GM12874 (cell line): ENCODE data around the gene MICALL1.

Source experiments
- CTCF ChIP-seq: IDR thresholded peaks from 2 replicates; pipeline ENCODE4 v1.5.1; 2011; ENCODE audit warnings: low read depth, mild to moderate bottlenecking, control low read depth, low read length, moderate library complexity; ENCODE audit not compliant: insufficient read depth

Gene MICALL1

GRCh38 chr22:37967147-37967546 is 61.0 kb downstream of the MICALL1 start:
- no peak for TF ChIP-seq CTCF

- TF ChIP-seq CTCF = no peak
Observed at GRCh38 chr22:37967637-37968451, 61.7 kb downstream of the MICALL1 start.

- no peak for TF ChIP-seq CTCF
Observed at GRCh38 chr22:37968452-37969251, 62.6 kb downstream of the MICALL1 start.

GRCh38 chr22:37970864-37971263 is 64.8 kb downstream of the MICALL1 start:
- no peak for TF ChIP-seq CTCF

GRCh38 chr22:37971475-37972434 is 65.7 kb downstream of the MICALL1 start:
- TF ChIP-seq CTCF = no peak

- TF ChIP-seq CTCF = no peak
Observed at GRCh38 chr22:37972527-37972926, 66.4 kb downstream of the MICALL1 start.
